DMS153 treated with DMSO at 0.1 percent for 48 hours (cell line): Measurements from ENCODE around the gene ELAVL4.

Experiments used
- DNase-seq: peaks from one replicate; lab custom pipeline; 2025; ENCODE audit not compliant: unreplicated experiment; lab: John Stamatoyannopoulos, UW

The ELAVL4 gene

DNA sequence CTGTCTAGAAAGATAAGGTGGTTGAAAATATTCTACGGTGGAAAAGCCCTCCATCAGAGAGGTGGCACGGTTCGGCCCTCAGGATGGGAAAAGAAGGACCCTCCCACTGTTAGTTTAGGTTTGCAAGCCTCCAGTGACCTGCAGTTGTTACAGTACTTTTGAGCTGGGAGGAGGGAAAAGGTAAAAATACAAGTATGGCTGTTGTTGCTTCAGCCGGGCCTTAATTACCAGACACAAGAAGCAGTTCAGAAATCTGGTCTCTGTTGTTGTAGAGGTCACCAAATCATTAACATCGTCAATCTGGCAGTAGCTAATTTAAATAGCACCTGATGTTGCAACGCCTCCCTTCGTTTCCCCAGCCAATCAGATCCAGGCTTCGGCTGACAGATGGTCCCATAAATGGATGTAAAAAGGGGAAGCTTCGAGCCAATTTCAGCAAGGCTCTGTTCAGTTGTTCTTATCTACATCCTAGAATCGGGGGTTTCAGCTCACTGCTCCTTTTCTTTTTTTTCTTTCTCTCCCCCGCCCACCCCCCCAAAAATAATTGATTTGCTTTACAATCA lies at the start of gene ELAVL4:
TSS of gene ELAVL4 (plus strand) at position 424 of the 563 bp plus-strand sequence. CDS start 270 bp downstream, outside the sequence.
- peak; percentile 94 for DNase-seq

DNA sequence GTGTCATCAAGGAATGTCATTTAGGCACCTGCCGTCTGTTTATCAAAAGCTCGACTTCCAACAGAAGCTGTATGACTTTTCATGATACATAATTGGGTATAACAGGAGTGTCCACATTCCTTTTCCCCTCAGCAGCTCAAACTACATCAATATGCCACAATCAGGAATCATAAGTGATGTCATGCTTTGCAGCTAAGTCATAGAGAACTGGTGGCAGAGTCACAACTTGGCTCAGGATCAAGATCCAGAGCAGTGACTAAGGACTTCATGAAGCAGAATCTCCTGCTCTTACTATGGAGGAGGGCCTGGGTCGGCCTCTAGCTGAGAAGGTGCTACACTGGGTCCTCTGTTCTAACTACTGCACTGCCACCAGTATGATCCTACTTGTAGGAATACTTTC lies 48.4 kb upstream of the ELAVL4 start:
- DNase-seq = no peak

DNA sequence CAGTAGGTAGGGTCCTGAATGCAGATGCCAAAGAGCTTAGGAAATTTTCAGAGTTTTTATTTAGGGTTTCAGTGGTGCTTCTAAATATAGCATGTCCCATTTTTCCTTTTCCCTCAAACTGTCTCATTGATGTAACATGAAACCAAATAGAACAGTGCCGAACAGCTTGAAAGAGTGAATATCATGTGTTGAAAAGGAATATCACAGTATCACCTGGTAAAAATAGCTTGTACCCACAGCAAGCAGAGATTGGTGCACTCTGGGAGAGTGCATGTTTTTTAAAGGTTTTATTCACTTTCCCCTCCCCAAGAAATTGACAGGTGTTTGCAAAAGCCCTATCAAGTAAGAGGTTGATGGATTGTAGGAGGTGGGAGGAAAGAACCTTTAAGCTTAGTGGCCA lies 41.9 kb upstream of the ELAVL4 start:
- DNase-seq = no peak

DNA sequence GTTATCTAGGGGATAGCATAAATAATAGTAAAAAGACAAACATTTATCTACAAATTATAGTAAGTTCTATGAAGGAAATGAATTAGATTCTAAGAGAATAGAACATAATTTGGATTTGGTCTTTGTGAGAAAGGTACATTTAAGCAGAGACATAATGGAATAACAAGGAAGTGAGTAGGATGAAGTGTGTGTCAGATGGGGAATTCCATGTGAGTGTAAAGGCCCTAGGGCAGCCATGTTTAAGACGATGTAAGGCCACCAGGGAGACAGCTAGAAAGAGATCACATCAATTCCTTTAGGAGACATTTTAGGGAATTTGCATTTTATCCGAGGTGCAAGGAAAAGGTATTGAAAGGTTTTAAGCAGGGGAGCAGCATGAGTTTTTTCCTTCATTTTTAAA lies 33.8 kb upstream of the ELAVL4 start:
- DNase-seq = no peak

DNA sequence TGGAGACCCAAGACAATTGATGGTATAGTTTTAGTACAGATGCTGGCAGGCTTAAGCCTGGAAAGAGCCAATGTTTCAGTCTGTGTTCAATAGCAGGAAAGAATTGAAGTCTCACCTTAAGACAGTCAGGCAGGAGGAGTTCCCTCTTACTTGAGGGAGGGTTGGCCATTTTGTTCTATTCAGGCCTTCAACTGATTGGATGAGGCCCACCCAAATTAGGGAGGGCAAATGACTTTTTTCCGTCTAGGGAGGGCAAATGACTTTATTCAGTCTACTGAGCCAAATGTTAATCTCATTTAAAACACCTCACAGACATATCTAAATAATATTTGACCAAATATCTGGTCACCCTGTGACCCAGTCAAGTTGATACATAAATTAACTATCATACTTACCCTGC lies 31.4 kb upstream of the ELAVL4 start:
- no peak for DNase-seq

DNA sequence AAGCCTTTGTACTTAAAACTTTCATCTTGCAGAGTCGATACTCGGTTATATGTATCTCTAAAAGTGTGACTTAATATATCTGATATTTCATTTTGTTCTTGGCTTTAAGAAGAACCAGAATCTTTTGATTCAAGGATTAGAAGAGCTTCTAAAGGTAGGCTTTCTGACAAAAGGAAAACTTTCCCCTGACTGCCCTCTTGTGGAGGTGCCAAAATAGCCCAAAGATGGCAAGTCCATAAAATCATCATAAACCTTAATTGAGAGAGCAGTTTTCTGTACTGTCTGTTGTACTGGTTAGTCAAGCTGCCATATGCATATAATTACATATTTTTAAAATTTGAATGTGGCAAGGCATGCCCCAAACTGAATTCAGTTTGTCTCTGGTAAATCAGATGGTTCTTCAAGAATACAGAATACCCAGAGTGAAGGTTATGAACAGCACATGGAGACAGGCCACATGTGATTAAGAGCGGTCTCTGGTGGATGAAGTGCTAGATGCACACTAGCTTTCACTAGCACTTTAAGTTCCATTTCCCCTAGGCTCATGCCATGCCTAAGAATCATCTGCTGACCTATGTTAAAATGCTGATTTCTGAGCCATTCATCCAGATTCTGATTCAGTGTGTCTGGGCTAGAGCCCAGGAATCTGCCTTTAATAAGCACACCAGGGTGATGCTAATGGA lies 27.7 kb upstream of the ELAVL4 start:
- peak; percentile 93 for DNase-seq

DNA sequence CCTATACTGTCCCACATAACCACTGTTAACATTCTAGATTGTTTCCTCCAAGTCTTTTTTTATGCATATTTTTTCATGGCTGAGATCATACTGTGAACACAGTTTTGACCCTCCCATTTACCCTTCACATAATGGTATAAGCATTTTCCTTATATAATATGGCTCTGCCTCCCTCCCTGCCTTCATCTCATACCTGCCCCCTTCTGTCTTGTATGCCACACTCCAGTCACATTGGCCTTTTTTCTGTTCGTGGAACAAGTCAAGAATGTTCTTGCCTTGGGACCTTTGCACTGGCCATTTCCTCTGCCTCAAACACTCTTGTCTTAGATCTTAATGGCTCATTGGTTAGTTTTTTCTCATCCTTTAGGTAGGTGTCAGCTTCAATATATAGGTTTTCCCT lies 24.3 kb upstream of the ELAVL4 start:
- no peak for DNase-seq

DNA sequence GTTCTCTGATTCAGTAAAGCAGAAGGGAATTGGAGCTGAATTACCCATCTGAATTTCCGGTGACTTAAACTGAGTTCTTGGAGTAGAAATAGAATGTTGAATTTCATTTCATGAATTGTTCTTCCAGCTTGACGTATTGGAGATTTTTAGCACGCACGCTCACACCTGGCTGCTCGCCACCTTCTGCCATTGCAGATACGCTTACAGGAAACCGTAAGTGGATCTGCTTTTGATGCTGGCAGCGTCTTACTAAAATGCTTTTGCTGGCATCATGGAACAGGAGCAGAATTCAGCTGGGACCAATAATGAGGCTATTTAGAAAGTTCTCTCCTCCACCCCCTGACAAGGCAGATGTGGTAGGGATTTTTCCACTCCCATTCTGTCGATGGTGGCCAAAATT lies 17.7 kb upstream of the ELAVL4 start:
- DNase-seq = peak; percentile 57

DNA sequence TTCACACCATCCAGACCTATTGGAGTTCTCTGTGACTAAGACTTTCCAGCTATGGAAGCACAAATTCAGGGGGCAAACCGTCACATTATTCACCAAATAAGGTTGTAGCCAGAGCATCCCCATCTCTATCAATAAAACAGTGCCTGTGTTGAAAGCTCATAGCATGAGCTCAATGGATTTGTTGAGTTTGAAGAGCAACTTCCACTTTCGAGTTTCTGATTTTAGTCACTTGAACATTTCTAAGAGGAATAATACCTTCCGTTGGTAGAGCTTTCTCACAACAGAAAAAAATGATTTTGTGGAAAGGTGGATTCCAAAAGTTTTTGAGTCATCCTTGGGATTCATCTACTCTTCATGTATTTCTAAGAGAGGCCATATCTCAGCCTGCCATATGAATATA lies 13.0 kb upstream of the ELAVL4 start:
- no peak for DNase-seq

DNA sequence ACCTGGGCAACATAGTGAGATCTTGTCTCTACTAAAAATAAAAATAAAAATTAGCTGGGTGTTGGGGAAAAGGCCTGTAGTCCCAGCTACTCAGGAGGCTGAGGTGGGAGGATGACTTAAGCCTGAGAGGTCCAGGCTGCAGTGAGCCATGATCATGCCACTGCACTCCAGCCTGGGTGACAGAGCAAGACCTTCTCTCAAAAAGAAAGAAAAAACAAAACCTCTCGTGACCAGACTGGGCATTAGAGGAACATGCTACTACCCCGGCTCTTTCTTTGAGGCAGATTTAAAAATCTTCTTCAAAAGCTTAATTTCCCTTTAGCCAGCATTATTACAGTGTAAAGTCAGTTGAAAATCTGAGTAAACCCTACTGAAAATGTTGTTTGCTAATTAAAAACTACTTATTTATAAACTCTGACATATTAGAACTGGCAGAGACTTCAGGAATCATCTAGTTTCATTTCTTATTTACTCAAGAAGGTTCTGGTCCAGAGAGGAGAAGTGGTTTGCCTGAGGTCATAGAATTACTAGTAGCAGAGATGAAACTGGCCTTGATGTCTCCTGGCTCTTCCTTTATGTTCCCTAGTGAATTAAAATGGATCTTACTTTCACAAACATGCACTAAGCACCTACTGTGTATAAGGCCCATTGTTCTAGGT lies 11.6 kb upstream of the ELAVL4 start:
- DNase-seq = no peak

DNA sequence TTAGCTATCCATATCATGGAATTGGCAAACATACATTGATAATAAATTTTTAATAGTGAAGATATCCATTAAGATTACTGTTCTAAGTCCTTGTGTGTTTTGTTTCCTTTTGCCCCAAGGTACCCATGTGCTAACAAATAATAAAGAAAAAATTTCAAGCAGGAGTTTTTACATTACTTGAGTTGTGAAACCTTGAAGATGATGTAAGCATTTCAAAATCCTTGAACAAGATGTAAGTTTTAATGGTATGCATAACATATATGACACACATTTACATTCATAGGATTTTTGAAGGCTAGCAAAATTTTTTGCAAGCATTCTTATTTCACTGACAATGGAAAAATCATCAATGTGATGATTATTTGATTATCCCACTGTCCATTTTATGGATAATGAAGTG lies 10.9 kb upstream of the ELAVL4 start:
- no peak for DNase-seq

DNA sequence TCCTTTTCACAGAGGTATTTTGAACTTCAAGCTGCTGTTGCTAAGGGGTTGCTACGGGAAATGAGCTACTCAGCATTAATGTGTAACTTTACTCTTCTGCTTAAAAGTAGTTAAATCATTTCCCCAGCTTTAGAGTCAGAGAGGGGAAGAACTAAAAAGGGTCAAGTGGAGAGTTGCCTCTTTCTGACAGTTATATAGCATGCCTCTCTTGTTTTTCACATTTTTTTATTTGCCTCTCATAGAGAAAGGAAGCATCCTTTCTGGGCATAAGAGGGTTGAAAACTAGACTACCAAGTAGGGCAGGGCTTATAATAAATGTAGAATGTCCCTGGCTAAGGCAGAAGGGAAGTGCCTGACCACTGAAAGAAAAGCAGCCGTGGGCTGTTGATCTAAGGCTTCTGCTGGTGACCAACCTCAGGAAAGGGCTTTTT lies 10.1 kb upstream of the ELAVL4 start:
- DNase-seq = no peak

DNA sequence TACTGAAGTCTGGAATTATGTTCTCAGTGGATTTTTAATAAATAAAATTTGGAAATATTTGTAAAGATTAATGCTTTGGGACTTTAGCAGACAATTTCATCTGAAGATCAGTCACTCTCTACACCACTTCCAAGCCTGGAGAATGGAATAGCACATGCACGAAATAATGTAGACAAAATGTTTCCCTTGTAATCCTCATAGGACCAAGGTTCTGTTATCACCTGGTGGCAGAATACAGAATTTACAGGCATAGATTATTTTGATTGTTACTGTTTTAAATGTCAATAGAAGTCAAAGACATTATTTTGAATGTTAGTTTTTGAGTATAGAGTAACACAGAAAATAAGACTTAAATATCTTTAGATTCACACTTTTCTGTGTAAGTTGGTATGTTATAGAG lies 9.1 kb upstream of the ELAVL4 start:
- DNase-seq = no peak

DNA sequence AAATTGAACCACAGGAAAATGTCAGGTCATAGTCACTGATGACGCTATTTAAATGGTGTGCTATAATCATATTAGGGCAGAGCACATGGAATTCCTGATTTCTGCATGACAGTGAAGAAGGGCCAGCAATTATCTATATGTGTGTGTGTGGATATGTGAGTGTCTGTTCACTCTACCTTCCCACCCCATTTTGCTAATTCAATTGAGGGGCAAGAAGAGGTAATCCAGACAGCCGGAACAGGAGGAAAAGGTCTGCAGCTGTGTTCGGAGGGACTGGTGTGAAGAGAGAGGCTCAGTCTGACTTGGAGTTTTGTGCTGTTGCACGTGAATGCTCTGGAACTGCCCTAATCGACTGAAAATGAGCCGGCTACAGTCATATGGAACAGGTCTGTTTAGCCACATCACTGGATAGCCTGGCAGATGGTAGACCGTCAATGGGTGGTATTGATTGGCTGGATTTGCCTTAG lies 5.1 kb upstream of the ELAVL4 start:
- DNase-seq = no peak

DNA sequence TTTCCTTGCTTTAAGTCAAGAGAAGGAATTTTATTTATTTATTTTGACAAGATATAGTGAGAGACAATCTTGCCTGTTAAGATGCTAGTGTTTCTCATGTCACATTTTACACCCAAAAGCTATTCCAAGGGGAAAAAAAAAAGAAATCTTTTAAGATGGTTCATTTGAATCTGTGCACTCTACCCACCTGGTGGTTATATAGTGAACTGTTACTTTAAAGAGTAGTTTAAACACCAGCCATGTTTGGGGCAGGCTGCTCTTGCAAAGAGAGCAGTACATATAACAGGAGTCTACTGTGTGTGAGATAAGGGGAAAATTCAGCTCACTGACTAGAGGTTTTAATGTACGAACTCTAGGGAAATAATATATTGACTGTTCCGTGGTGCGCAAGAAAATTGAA lies 3.3 kb upstream of the ELAVL4 start:
- DNase-seq = peak; percentile 85

DNA sequence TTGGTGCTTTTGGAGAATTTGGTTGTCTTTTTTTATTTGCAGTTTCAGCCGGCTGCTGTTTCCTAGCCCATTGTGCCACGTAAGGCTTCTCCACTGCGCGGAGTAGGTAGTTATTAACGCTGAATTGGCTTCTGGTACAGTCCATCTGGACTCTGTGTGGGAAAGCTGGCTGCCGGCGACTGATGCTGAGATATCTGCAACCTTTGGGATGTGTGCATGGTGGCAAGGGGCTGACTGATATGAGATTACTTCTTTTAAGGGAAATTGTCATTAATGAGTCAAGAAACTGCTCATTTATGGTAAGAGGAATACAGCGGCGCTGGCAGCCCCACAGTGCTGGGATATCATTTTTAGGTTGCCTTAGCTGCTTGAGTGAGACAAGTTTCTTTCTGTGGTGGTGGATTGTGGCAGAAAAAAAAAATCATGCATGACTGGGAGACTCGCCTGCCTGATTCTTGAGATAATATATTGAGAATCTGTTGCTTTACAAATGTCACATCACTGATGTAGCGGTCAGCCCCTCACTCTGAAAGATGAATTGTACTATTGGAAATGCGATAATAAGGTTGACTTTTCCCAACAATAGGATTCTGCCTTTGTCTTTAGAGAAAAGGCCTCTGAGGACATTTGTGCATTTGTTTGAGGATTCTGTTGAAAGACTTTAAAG lies 2.5 kb upstream of the ELAVL4 start:
- DNase-seq = peak; percentile 68

DNA sequence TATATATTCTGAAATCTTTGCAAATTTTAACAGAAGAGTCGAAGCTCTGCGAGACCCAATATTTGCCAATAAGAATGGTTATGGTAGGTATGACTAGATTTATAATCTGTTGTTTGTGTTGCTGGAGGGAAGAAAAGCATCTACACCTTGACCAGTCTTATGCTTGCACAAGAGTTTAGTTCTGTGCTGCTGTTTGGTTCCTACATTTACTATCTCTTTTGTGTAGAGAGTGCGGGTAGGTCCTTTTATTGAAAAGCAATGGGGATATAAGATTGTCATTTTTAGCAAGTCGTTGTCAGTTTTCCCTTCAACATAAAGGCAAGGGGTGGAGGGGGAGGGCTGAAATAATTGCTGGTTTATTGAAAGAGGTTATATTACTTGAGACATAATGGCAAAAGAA lies 396 bp downstream of the ELAVL4 start:
- DNase-seq = no peak

DNA sequence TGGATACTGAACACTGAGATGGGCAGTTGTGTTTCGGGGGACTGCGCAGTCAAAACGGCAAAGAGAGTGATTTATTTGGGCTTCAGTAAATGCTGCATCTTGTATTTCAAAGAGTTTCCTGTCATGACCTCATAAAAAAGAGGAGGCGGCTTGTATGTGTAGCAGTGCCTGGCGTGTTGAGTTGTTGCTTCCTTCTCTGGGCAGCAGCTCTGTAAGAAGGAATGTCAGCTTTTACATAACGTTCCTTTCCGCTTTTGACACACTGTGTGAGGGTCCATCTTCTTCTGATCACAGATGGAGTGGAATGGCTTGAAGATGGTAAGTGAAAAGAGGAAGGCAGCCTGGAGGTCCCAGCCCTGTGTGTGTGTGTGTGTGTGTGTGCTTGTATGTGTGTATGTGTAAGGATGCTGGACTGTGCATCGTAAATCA lies 941 bp downstream of the ELAVL4 start:
- DNase-seq = peak; percentile 96

DNA sequence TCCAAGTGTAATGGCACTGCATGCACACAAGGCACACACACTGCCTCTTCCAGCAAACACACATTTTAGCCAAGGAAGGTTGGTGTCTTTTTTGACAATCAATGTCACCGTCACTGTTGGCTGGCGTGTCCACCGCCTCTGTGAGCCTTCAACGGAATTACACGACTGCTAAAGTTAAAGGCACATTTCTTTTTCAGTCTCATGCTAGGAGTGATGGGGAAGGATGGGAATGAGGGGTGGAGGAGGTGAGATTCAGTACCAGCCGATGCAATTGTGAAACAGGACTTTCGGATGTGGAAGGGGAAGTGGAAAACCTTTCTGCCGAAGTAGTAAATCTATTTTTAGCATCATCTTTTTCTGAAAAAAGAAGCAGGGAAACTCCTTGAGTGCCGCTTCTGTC lies 1.4 kb downstream of the ELAVL4 start:
- no peak for DNase-seq

DNA sequence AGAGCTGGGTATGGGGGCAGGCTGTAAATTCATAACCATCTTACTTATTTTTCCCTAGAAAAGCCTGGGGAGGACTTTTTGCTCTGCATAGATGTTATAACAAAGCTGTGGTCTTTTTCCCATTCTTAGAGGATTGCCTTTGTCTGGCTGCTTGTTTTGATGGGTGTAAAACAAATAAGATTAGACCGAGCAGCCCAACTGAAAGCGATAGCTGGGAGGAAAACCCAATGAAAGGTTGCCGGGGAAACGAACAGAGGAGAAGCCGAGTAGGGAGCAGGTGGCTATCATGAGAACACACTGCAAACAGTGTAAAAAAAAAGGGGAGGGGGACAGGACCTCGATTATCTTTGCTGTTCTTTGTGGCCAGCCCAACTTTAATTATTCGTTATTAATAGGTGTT lies 1.9 kb downstream of the ELAVL4 start:
- DNase-seq = peak; percentile 95

DNA sequence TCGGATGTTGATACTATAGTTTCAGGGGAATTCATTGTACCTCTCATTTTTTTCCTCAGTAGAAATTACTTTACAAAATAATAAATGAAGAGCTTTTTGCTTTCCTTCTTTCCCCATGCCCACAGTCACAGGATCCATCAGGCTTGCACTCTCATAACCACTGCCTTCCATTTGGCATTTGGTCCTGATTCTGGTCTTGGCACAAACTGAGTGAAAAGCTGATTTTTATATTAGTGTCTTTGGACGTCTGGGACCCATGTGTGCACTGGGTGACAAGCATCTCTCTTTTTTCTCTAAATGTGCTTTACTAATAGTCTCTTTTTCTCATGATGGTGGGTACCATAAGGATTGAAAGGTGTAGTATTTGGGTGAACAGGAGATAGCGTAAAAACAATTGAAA lies 2.8 kb downstream of the ELAVL4 start:
- no peak for DNase-seq

DNA sequence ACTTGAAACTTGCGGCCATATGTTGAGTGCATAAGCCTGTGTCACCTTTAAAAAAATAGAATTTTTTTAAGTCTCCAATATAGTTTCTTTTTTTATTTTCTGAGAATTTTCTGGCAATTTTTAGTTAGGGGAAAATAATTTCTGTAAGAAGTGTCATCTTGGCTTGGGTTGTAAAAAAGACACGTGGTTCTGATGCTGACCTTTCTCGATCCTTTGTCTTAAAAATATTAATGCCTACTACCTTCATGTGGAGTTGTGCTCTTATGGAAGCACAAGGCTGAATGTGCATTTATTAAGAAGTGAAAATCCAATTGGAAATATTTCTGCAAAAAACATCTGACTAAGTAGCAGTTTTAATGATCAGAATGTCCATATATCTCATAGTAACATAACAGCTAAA lies 3.5 kb downstream of the ELAVL4 start:
- no peak for DNase-seq
